GOT3 (cell line): ENCODE measurements around the gene MAP2K4.

Experiments used
- DNase-seq: peaks from one replicate; lab custom pipeline; 2025; ENCODE audit warnings: mixed read lengths; lab: John Stamatoyannopoulos, UW

MAP2K4 gene

DNA sequence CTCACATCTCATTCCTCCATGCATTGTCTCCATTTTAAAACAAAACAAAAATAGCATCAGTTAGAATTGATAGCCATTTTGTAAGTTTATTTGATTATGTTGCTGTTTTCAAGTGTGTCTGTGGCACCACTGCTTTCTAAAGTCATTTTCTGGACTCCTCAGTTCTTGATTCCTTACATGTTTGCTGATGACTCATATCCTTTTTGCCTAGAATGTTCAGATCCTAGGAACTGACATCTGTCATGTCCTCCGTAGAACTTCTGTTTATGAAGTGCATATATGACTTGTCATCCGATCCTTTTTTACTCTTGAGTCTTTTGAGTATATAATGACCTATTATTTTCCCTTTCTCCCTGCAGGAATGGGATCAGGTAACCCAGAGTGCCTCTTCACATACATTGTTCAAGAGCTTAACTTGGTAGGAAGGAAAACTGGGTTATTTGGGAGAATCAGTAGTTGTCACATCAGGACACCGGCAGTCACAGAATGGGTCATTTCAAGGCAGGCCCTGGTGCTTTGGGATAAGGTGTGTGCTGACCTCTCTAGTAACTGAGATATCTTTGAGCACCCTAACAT lies 69.2 kb downstream of the MAP2K4 start:
- DNase-seq = no peak

DNA sequence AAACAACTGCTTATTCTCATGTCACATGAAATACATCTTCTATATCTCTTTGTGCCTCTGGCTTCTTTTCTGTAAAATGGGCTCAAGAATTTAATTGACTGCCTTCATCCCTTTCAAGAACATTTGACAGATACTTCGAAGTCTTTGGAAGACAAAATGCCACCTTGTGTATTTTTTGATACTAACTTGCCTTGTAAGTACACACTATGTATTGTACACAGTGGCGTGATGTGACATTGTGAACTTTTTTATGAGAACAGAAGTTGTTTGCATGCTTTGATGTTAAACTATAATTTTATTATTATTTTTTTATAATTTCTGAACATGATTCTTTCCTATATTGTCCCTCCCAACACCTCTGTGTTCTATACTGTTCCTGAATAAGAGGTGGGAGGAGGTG lies 73.7 kb downstream of the MAP2K4 start:
- DNase-seq = no peak

DNA sequence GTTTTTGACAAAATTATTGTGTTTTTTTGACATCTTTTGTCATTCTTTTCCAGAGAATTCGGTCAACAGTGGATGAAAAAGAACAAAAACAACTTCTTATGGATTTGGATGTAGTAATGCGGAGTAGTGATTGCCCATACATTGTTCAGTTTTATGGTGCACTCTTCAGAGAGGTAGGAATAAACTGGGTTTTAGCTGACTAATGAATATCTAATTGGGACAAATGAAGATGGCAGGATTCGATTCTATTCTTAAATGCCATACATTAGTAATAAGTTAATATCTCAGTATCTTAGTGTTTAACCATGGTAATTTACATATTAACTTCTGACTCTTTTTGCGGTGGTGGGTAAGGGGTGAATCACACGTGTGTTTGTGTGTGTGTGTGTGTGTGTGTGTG lies 74.8 kb downstream of the MAP2K4 start:
- DNase-seq = no peak

DNA sequence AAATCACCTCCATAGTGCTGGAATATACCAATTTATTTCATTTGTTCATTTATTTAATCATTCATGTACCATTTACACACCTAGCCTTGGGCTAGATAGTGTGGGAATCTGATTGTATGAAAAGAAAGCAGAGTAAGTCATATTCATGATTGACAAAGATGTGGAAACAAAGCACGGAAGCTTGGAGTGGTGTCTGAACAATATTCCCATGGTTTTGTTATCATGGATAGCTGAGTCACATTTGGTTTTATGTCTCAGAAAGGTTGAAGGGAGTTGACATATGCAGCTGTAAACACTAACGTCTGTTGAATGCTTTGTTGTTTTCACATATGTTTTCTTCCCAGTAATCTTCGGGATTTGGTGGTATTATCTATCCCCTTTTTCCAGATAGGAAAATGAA lies 76.6 kb downstream of the MAP2K4 start:
- DNase-seq = no peak

DNA sequence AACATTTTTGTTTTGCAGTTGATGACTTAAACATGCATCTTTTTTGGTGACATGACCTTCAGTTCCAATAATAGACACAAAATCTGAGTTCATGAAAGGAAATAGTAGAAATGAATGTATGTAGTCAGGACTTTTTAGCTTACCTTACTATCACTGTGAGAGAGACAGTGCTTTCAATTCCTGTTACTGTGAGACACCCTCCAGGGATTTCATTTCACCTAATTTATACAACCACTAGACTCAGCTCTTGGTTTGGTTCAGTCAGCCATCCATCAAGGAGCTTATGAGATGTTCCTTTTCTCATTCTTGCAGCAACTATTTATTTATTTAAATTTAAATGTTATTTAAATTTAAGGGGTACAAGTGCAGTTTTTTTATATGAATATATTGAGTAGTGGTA lies 77.9 kb downstream of the MAP2K4 start:
- no peak for DNase-seq

DNA sequence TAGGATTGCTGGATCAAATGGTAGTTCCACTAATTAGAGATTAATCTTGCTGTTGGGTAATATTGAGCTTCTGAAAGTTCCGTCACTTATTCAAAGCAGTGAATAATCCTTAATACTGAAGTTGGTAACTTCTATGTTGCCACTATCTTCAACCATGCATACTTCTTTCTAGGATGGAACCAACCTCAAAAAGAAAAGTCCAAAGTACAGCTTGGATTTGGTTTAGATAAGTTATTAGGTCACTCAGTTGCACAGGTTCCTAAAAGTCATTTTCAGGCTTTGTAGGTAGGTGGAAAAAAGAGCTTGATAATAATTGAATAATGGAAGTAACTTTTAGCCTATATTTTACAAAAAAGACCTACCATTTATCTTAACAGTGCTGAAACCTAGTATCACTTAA lies 78.7 kb downstream of the MAP2K4 start:
- DNase-seq = no peak

DNA sequence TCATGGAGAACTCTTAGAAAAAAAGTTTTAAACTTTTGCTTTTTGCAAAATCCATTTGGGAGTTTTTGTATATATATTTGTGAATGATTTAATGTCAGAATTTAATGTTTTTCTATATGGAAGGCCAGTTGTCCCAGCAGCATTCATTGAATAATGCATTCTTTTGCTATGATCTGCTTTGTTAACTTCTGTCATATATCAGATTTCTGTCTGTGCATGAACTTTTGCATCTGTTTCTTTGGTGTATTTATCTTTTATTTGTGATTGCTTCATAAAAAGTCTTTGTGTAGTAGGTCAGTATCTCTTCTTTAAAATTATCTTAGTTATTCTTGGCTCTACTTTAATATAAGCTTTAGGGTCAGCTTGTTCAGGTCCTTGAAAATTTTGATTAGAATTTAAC lies 84.2 kb downstream of the MAP2K4 start:
- no peak for DNase-seq

DNA sequence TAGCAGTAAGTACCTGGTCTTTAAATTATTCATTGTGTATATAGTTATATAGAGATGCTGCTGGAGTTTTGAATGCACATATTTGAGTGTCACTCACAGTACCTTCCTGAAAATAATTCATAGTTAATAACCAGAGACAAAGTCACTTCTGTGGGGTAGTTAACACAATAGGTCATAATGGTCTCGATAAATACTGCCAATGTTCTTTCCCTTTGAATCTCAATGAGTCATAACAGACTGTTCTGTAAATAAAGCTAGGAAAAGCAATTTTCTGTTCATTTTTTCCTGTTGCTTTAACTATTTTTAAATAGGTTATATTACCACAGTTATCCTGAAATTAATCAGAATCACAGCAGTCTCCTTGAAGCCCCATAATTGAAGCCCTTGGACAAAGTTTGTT lies 87.2 kb downstream of the MAP2K4 start:
- DNase-seq = no peak

DNA sequence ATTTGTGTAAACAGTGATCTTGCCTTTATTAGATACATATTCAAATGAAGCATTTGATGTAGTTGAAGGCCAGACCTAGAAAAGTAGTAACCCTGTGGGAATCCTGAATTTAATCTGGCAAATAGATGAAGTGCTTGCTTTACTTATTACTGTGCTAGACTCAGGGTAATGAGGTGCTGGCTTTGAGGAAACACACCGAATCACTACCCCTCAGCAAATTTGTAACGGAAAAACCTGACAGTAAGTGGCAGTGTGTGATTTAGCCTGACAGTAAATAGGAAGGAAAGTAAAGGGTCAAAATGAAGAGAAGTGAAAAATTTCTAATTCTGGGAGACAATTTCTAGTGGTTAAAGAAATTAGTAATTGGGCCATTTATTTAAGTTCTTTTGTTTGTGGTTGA lies 90.2 kb downstream of the MAP2K4 start:
- no peak for DNase-seq

DNA sequence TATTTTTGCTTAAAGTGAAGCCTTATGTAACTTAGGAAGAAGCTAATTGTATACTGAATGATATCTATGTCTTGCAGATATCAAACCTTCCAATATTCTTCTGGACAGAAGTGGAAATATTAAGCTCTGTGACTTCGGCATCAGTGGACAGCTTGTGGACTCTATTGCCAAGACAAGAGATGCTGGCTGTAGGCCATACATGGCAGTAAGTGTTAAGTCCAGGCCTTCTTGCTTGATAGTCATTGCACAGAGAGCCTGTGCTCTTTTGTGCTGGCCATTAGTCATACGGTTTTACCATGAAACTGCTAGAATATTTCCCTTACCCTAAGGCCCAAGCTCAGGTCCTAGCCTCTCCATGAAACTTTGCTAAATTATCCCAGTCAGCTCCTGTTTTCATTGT lies 92.5 kb downstream of the MAP2K4 start:
- DNase-seq = no peak

DNA sequence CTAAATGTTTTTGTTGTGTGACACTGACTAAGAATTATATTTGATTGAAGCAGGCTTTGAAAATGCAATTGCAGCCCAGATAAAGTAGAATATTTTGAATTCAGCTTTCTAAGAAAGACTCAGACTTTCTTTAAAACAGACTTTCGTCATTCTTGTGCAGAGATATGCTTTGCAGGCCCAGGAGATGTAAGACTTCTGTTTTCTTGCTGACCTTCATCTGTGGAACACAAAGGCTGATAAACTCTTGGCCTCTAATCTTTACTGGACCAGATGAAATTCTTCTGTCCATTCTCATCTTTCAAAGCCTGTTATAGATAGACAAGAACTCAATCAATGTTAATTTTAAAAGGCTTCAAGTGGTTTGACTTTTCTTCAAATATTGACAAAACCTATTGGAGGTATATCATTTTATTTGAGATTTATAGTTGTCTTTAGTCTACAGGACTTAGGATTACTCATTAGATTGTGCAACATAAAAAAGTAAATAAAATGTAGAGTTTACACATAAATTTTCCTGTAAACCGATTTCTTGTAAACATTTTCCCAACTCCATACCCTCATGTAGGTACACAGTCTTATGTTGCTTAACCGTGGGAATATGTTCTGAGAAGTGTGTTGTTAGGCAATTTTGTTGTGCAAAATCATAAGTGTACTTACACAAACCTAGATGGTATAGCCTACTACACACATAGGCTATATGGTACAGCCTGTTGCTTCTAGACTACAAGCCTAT lies 94.2 kb downstream of the MAP2K4 start:
- DNase-seq = no peak

DNA sequence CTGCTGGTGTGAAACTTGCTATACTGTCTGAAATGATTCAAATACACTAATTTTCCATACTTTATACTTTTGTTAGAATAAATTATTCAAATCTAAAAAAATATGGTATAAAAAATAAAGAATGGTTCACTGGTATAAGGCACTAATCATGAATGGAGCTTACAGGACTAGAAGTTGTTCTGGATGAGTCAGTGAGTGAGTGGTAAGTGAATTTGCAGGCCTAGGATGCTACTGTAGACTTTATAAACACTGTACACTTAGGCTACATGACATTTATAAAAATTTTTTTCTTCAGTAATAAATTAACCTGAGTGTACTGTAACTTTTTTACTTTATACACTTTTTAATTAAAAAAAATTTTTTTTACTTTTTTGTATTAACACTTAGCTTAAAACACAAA lies 95.5 kb downstream of the MAP2K4 start:
- no peak for DNase-seq

DNA sequence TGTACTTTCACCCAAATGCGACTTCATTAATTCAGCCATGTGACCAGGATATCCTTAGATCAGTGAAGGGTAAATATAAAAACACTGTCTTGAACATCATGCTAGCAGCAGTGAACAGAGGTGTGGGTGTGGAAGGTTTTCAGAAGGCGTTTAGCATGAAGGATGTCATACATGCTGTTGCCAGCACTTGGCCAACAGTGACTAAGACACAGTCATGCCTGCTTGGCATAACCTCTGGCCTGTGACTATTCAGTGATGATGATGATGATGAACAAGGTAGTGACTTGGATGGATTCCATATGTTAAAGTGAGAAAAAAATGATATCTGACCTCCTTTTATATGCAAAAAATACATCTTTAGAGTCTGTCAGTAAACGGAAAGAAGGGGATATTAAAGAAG lies 97.9 kb downstream of the MAP2K4 start:
- no peak for DNase-seq

DNA sequence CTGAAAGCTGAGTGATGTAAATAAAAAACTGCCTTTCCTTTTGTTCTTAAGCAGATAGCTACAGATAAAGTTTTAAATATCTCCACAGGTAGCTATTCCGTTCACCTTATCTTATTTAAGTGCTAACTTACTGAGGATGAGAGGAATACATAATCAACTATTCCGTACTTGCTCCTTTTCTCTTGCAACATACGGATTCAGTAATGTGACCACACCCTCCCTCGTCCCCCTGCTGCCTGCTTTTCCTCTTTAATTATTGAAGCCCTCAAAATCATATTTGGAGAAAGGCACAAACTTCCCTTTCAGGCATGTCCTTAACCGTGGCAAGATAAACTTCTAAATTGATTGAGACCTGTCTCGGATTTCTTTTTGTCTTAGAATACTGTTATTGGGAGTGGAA lies 101.4 kb downstream of the MAP2K4 start:
- DNase-seq = no peak

DNA sequence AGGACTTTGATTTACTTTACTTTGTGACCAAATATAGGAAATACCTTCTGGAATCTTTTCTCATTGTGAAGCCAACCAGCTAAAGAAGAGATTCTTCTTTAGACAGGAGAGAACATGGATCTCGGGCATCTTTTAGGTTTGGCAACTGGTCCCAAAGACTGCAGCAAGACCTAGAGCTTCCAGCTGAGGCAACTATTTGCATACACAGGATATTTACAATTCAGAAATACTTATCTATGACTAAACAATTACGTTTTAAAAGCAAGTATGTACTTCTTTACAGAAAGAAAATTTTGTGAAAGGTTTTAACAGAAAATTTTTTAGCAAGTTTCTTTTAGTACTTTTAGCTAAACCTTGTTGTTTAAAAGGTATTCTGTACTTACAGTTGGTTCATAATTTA lies 106.5 kb downstream of the MAP2K4 start:
- DNase-seq = no peak

DNA sequence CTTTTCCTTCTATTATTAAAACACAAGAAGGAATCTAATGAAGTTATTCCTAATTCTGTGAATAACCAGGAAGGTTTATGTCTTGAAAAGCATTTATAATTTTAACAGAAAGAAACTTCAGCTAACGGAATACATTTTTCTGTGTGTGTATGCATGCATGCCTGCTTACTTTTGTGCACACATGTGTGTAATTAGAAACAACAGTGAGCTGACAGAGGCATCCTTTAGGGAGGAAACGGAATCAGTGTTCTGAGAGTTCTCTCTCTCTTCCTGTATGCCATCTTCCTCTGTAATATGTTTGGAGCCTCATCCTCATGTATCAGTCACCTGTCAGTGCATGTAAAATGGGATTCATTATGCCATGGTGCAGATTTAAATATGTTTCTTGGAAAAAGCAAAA lies 107.0 kb downstream of the MAP2K4 start:
- DNase-seq = no peak

DNA sequence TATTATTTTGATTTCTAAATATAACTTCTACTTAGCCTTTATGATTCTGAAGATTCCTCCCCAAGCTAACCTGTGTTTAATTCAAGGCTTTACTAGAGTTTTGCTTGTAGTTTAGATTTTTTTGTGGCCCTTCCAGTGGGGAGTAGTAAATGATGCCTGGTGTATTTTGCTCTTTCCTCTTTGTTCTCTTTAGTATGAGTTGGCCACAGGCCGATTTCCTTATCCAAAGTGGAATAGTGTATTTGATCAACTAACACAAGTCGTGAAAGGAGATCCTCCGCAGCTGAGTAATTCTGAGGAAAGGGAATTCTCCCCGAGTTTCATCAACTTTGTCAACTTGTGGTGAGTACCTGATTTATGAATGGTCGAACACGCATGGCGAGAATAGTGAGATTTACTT lies 108.3 kb downstream of the MAP2K4 start:
- DNase-seq = no peak

DNA sequence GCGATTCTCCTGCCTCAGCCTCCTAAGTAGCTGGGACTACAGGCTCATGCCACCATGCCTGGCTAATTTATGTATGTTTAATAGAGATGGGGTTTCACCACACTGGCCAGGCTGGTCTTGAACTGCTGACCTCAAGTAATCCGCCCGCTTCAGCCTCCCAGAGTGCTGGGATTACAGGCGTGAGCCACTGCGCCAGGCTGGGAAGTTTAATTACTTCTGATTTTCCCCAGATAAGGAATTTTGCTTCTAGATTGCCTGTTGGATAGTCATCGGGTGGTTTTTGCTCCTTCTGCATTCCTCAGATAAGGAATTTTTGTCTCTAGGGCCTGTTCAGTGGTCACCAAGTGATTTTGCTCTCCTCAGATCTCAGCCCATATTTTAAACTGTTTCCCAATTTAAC lies 112.5 kb downstream of the MAP2K4 start:
- DNase-seq = no peak

DNA sequence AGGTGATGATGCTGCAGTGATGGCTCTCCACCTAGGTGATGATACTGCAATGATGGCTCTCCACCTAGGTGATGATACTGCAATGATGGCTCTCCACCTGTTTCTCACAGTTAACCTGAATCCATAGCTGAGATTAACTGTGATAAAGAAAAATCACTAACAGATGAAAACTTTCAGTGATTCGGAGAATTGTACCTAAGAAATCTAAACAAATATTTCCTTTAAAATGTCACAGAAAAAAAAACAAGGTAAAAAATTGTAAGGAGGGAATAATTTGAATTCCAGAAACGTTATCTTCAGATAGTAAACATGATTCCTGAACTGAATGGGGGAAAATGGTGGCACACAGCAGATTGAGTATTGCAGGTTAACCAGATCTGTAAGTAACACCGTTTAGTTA lies 113.4 kb downstream of the MAP2K4 start:
- no peak for DNase-seq

DNA sequence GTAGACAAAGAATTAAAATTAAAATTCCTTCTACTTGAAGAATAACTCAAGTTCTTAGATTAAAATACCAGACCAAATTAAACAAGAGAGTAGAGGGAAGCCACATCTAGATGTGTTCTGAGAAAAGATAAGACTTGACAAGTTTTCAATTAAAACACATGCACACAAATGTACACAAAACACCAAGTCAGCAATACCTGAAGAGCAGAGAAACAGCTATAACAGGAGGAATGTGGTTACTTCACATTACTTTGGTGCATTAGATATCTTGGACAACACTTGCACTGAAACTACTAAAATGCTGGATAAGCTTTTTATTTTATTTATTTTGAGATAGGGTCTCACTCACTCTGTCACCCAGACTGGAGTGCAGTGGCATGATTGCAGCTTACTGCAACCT lies 113.9 kb downstream of the MAP2K4 start:
- no peak for DNase-seq

DNA sequence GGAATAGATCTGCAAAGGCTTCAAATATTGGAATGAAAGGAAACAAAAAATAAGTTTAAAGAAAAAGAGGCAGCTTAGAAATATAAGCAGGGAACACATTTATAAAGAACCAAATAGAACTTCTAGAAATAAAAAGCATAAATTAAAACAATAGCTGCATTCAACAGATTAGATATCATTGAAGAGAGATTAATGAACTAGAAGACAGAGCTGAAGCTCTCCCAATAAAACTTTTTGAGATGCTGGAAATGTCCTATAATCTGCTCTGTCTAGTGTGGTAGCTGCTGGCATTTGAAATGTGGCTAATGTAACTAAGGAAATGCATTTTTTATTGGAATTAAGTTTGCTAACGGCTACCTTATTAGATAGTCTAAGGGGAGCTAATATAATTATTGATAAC lies 115.6 kb downstream of the MAP2K4 start:
- no peak for DNase-seq

DNA sequence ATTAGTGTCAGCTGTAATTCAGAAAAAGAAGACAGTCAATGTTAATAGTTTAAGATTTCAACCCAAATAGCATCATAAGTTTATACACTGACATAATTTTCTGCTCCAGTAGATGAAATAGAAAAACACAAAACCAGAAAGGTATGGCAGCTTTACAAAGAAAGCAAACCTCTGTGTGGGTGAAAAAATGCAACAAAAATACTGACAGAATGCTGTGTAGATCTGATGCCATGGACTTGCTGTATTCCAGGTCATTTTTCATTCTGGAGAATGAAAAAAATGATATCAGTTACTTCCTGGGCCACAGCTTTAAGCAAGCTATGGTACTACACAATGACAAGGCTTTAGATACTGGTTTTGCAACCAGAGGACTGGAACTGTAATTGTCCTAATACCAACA lies 116.0 kb downstream of the MAP2K4 start:
- DNase-seq = no peak

DNA sequence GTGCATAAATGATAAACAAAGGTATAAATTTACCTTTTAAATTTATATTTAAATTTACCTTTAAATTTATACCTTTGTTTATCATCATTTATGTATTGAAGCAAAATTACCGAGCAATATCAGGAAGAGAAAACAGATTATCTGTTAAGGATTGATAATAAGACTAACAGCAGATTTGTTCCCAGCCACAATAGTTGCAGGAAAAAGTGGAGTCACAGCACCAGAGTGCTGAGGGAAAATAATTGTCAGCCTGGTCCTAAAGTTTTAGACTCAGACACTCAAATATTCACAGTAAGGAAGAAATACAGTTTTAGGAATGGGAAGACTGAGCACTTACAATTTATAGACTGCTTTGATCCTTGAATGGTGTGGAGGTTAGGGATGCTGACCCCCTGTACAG lies 117.2 kb downstream of the MAP2K4 start:
- DNase-seq = no peak

DNA sequence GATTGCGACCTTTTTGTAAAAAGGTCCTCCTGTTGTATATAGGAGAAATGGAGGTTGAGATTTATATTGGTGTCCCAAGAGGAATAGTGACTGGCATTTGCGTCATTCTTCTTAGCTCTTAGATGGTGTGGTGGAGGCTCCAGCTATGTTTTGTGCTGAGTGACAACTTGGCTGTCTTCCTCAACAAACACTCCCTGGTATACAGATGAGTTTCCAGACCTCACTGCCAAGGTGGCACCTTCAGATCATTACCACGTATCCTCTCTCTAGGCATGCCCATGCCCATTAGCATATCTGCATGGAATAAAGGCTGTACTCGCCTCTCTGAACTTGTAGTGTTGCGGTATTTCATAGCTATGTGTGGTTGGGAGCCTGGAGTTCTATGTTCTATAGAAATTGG lies 120.0 kb downstream of the MAP2K4 start:
- no peak for DNase-seq
